NCI-H446 treated with DMSO at 0.1 percent for 48 hours (cell line): ENCODE results near the gene HSD3B1.
A peak's percentile ranks its signal among the peaks of the same experiment; 100 is the strongest.

Experiments
- DNase-seq: peaks from one replicate; lab custom pipeline; 2025; lab: John Stamatoyannopoulos, UW

The HSD3B1 gene

DNA sequence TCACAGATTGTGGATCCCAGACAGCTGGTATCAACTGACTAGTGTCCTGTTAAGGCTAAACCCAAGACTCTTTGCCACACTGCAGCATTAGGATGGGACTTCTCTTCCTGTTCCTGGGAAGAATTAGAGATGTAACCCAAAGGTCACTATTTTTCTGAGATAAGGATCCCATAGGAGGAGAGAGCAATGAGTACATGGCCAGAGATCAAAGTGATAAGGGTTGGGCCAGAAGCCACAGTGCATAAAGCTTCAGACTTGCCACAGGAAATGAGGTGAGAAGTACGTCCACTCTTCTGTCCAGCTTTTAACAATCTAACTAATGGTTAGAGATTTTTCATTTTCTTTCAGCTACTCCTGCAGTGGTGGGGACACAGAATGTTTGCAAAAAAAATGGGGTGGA, at the start of gene HSD3B1:
Gene HSD3B1 (plus strand): TSS at position 270 of the 400 bp plus-strand sequence. CDS start 267 bp downstream, outside the sequence.
- DNase-seq, result no peak

GRCh38 chr1:119462964-119463363, 44.0 kb upstream of the HSD3B1 start:
- DNase-seq, result no peak

DNA sequence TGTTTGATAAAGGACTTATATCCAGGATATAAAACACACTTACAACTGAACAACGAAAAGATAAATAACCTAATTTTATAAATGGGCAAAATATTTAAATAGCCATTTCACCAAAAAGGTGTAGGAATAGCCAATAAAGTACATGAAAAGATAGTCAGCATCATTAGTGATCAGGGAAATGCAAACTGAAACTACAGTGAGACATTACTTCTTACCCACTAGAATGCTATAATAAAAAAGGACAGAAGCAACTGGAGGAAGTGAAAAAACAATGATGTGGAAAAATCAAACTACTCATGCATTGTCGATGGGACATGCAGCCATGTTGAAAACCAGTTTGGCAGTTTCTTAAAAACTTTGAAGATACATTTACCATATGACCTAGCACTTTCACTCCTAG, 43.4 kb upstream of the HSD3B1 start:
- DNase-seq, result no peak

- no peak for DNase-seq
These were observed 40.6 kb upstream of the HSD3B1 start for GRCh38 chr1:119466445-119466844.

- DNase-seq, result no peak
These were observed 39.8 kb upstream of the HSD3B1 start for GRCh38 chr1:119467219-119467618.

GRCh38 chr1:119467857-119468668, 38.9 kb upstream of the HSD3B1 start:
- no peak for DNase-seq

- DNase-seq, result no peak
These were observed 37.3 kb upstream of the HSD3B1 start for GRCh38 chr1:119469741-119470140.

GRCh38 chr1:119470377-119470776, 36.6 kb upstream of the HSD3B1 start:
- no peak for DNase-seq

GRCh38 chr1:119470958-119471357, 36.1 kb upstream of the HSD3B1 start:
- DNase-seq, result no peak

DNA sequence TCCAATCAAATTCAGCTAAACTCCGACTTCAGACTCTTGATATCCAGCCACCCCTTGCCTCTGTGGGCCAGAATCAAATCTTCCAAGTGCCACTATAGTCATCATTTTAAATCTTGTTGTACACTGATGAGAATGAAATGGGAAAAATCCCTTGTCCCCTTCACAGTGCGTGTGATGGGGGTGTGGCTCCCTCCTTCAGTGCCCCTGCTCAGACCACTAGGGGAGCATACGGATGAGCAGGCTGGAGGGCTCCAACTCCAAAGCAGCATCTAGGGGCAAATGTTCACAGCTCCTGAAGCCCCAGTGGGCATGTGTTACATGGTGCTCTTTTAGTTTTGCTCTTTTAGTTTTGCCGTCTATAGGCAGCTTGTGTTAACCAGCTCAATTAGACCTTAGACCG, 35.4 kb upstream of the HSD3B1 start:
- no peak for DNase-seq

- DNase-seq, result no peak
These were observed 34.8 kb upstream of the HSD3B1 start for GRCh38 chr1:119472080-119472818.

GRCh38 chr1:119472819-119473175, 34.2 kb upstream of the HSD3B1 start:
- DNase-seq, result no peak

- peak; percentile 1 for DNase-seq
These were observed 31.1 kb upstream of the HSD3B1 start for GRCh38 chr1:119475866-119476439.

DNA sequence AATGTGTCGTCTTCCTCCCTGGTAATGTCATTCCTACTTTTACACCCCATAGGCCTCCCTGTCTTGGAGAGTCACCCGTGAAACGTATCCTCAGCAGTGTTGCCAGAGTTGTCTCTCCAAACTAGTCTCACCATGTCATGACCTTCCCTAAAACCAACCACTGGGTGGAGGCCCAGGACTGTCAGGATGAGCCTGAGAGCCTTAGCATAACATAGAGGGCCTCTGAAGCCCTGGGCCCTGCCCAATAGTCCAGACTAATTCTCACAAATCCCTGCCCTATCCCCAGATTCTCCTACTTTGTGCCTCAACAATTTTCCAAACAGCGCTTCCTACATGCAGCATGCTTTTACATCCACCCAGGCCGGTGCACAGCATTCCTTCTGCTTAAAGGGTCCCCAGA, 29.3 kb upstream of the HSD3B1 start:
- DNase-seq, result no peak

DNA sequence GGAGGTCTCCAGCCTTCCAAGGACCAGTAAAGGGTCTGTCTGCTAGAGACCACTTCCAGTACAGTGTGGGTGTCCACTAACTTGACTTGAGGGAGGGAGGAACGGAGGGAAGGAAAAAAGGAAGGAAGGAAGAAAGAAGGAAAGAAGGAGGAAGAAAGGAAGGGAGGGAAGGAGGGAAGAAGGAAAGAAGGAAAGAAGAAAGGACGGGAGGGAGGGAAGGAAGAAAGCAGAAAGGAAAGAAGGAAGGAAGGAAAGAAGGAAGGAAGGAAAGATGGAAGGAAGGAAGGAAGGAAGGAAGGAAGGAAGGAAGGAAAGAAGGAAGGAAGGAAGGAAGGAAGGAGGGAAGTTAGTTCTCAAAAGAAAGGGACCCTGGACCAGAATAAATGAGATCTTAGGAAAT, 26.8 kb upstream of the HSD3B1 start:
- no peak for DNase-seq

- DNase-seq, result no peak
These were observed 25.1 kb upstream of the HSD3B1 start for GRCh38 chr1:119481951-119482350.

DNA sequence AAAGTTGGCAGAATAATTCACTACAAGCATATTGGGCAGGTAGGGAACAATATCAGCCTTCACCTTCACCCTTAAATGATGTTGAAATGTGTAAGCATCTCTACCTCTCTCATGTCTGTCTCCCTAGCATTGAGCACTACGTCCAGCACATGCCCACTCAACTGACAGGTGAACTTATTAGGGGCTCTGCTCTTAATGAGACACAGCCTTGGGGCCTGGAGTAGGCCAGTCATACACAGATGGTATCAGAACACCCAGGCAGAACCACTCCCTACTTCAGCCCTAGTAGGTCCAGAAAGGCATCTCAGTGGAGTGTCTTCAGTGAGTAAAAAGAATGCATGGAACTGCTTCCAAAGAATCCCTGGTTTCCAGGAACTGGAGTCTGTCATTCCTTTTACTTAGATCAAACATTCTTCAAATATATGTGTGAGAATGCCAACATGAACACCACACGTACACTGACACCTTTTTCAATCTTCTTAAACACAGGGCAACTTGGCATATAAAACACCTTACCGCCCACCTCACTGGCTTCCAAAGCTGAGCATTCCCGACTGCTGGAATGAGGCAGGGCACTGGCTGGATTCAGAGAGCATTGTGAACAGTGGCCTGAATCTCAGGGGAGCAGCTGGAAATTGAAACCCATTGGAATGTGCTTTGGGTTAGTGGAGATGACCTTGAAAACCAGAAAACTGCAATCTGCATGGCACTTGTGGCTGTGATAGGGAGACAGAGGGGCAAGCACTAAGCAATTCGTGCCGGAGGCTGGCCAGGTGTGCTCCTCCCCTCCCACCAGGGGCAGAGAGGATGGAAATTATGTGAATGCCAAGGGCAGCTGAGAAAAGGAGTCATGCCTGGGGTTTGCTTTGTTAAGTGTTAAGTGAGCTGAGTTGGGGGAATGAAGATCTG, 24.2 kb upstream of the HSD3B1 start:
- no peak for DNase-seq

- no peak for DNase-seq
These were observed 23.4 kb upstream of the HSD3B1 start for GRCh38 chr1:119483441-119484200.

DNA sequence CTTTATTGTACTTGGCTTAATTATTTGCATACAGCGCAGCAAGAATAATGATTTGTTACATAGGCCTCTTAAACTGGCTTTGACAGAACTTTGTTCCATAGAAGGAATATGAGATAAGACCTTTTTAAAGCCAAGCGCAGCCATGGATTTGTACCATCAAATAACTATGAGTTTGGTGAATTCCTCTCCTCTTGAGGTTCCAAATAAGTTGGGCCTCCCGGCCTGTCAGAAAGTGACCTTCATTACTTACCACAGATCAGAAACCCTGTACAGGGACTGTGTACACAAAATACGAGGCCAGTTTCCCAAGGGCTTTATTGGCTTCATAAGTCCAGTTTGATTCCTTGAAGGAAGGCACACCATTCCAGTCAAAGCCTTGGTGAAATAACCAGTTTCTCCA, 21.8 kb upstream of the HSD3B1 start:
- no peak for DNase-seq

GRCh38 chr1:119488216-119488615, 18.8 kb upstream of the HSD3B1 start:
- no peak for DNase-seq

- DNase-seq, result no peak
These were observed 17.8 kb upstream of the HSD3B1 start for GRCh38 chr1:119489201-119489600.
